NT2/D1 (cell line): ENCODE measurements around the gene SLC9A2.

Experiments
- SUZ12 ChIP-seq: IDR thresholded peaks from 2 replicates; pipeline ENCODE4 v1.6.1; 2011; ENCODE audit not compliant: insufficient read length, insufficient read depth; ENCODE audit errors: extremely low read depth
- YY1 ChIP-seq: IDR thresholded peaks from 2 replicates; pipeline ENCODE4 v1.6.1; 2011; ENCODE audit not compliant: insufficient read length, insufficient read depth

DNA sequence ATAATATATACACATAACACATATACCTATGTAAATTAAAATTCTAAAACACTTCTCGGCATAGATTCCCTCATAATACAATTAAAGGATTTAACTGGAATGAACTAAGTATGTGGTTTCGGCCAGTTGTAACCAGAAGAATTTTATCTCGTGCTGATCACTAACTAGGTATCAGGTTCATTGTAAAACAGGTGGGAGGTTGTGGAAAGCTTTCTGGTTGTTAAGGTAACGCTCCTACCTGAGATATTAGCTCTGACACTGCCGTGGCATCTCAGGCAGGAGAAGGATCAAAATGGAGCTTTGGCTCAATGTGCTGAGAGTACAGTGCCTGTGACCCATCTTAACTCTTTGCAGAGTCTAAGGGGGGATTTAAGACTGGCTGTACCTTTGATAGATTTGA lies 42.5 kb downstream of the SLC9A2 start:
- no peak for TF ChIP-seq YY1
- TF ChIP-seq SUZ12 = no peak
